ENCODE data around the gene CAMK1G. TPM values are rescaled to one million over a fixed set of nuclear protein-coding genes. Genes with fewer than 3 reads are reported as not detected.

CAMK1G gene
- total and polyA plus RNA-seq, 10 of the 15 experiments (the other 5 are each of a cell fraction or from before 2014, with no cell fraction given), result 0.18 to 0.20 TPM; not detected in 8

DNA sequence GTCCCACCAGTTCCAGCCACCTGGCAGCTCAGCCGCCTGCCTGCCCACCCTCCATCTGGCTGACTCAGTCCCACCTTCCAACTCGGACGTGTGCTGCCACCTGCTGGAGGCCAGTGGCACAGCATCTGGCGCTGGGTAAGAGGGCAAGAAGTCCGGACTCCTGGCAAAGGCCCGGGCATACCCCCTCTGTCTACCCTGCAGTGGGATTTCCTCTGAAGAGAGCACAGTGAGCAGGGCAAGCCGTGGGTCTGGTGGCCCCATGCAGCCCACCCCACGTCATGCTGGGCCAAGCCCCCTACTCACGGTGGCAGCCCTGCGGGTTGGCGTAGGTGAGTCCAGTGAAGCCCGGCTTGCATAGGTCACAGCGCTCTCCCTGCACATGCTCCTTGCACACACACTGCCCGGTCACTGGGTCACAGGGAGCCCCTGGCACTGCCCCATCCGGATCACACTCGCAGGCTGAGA is 44.2 kb downstream of the CAMK1G start (continued):
- TF ChIP-seq, protein P1, sequence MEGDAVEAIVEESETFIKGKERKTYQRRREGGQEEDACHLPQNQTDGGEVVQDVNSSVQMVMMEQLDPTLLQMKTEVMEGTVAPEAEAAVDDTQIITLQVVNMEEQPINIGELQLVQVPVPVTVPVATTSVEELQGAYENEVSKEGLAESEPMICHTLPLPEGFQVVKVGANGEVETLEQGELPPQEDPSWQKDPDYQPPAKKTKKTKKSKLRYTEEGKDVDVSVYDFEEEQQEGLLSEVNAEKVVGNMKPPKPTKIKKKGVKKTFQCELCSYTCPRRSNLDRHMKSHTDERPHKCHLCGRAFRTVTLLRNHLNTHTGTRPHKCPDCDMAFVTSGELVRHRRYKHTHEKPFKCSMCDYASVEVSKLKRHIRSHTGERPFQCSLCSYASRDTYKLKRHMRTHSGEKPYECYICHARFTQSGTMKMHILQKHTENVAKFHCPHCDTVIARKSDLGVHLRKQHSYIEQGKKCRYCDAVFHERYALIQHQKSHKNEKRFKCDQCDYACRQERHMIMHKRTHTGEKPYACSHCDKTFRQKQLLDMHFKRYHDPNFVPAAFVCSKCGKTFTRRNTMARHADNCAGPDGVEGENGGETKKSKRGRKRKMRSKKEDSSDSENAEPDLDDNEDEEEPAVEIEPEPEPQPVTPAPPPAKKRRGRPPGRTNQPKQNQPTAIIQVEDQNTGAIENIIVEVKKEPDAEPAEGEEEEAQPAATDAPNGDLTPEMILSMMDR (IDR thresholded peaks at IDR 0.05 in 2 of 3, conservative IDR thresholded peaks at IDR 0.05 in 1 of 3; ENCODE audit: control insufficient read depth in 2 of 3, extremely low read depth in 1 of 3, insufficient read depth in 1 of 3, low read depth in 3 of 3, low read length in 3 of 3), result peak; percentile 98 to 99 (median 98); a peak in 5 of 6 replicates
- TF ChIP-seq PKNOX1 (IDR thresholded peaks at IDR 0.05), result no peak
- no peak for TF ChIP-seq FOXK2 (IDR thresholded peaks at IDR 0.05)
- no peak for TF ChIP-seq ESRRA (IDR thresholded peaks at IDR 0.05; ENCODE audit: low read length)
- peak; percentile 96 for TF ChIP-seq RAD21 (IDR thresholded peaks at IDR 0.05; ENCODE audit: insufficient read depth, low read depth, low read length)
- peak; percentile 47; the same call in 1 of the 3 replicates for TF ChIP-seq POU2F2 (IDR thresholded peaks at IDR 0.05; ENCODE audit: borderline replicate concordance, low read depth, low read length)
- peak; percentile 67; the same call in 1 of the 2 replicates for TF ChIP-seq YY1 (IDR thresholded peaks at IDR 0.05; ENCODE audit: low read depth, low read length)
- TF ChIP-seq DPF2 (IDR thresholded peaks at IDR 0.05), result no peak
- 0 out of 2 replicates have a peak, but pooled peaks have one; percentile 30 for TF ChIP-seq TCF12 (IDR thresholded peaks at IDR 0.05; ENCODE audit: low read depth, low read length)
- TF ChIP-seq, protein P2, sequence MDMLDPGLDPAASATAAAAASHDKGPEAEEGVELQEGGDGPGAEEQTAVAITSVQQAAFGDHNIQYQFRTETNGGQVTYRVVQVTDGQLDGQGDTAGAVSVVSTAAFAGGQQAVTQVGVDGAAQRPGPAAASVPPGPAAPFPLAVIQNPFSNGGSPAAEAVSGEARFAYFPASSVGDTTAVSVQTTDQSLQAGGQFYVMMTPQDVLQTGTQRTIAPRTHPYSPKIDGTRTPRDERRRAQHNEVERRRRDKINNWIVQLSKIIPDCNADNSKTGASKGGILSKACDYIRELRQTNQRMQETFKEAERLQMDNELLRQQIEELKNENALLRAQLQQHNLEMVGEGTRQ (IDR thresholded peaks at IDR 0.05; ENCODE audit: borderline replicate concordance, low read depth, low read length), result no peak
- 0 out of 2 replicates have a peak, but pooled peaks have one; percentile 23 for TF ChIP-seq JUND (IDR thresholded peaks at IDR 0.05; ENCODE audit: low read depth, low read length)
- TF ChIP-seq ATF7 (IDR thresholded peaks at IDR 0.05; ENCODE audit: low read depth), result no peak
- TF ChIP-seq SMC3 (IDR thresholded peaks at IDR 0.05; ENCODE audit: borderline replicate concordance, low read length), result peak; percentile 95
- no peak for TF ChIP-seq CREB1 (IDR thresholded peaks at IDR 0.05; ENCODE audit: low read depth)
- TF ChIP-seq CHD2 (IDR thresholded peaks at IDR 0.05; ENCODE audit: borderline replicate concordance, low read depth, low read length), result no peak

All from GM12878 (cell line).